ENCODE results near the gene DBNL.

DNA sequence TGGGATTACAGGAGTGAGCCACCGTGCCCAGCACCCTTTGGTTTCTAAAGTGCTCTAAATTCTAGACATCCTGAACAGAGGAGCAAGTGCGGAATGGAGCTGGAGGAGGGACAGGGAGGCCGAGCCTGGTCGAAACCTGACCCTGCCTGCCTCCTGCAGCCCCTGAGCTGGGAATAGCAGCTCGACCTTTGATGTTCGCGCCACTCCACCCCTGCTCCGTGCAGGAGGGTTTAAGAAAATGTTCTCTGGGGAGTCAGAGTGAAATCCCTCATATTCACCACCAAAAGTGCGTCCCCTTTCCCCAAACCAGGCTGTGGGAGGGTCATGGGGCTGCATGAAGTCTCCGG lies 19.0 kb downstream of the DBNL start:
- TF ChIP-seq, protein P1, sequence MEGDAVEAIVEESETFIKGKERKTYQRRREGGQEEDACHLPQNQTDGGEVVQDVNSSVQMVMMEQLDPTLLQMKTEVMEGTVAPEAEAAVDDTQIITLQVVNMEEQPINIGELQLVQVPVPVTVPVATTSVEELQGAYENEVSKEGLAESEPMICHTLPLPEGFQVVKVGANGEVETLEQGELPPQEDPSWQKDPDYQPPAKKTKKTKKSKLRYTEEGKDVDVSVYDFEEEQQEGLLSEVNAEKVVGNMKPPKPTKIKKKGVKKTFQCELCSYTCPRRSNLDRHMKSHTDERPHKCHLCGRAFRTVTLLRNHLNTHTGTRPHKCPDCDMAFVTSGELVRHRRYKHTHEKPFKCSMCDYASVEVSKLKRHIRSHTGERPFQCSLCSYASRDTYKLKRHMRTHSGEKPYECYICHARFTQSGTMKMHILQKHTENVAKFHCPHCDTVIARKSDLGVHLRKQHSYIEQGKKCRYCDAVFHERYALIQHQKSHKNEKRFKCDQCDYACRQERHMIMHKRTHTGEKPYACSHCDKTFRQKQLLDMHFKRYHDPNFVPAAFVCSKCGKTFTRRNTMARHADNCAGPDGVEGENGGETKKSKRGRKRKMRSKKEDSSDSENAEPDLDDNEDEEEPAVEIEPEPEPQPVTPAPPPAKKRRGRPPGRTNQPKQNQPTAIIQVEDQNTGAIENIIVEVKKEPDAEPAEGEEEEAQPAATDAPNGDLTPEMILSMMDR (IDR thresholded peaks at IDR 0.05): no peak
- no peak for TF ChIP-seq POLR2A (IDR thresholded peaks at IDR 0.05)

Measured in right lobe of liver (tissue), 4 donors.